T47D (cell line): ENCODE data around the gene ZNF341.

ENCODE experiments used
- DNase-seq, 2 experiments: peaks; one replicate each; pipeline versions ENCODE4 v3.0.0 to v3.0.0-alpha.2; 2011 to 2012; ENCODE audit warnings: low read depth in 1 of 2, low spot score in 1 of 2
- JUND ChIP-seq: IDR thresholded peaks from 2 replicates; pipeline ENCODE4 v1.6.1; 2012; ENCODE audit warnings: low read depth
- in situ Hi-C: cut with HindIII; loops from 2 replicates; pipeline ENCODE4 v1.10.0; 2016; ENCODE audit warnings: low sequenced_read_pairs, low pct_unique_long_range_greater_than_20kb

ZNF341 gene

GRCh38 chr20:33727806-33728205, 4.0 kb upstream of the ZNF341 start:
- in situ Hi-C loops, result no loop called here
- TF ChIP-seq JUND, result no peak

GRCh38 chr20:33728463-33728862, 3.3 kb upstream of the ZNF341 start:
- in situ Hi-C loops, result no loop called here
- DNase-seq, result no peak
- no peak for TF ChIP-seq JUND

More at GRCh38 chr20:33727806-33728205, 4.0 kb upstream of the ZNF341 start:
- no peak for DNase-seq

- in situ Hi-C loops, result no loop called here
- no peak for TF ChIP-seq JUND
- no peak for DNase-seq
These were observed 2.7 kb upstream of the ZNF341 start for GRCh38 chr20:33729101-33729500.

- in situ Hi-C loops, result no loop called here
- DNase-seq, result no peak
- no peak for TF ChIP-seq JUND
These were observed 677 bp upstream of the ZNF341 start for GRCh38 chr20:33730946-33731692.

GRCh38 chr20:33732166-33732970, 572 bp downstream of the ZNF341 start:
- TF ChIP-seq JUND, result peak; percentile 57; the same call in 1 of the 2 replicates
- DNase-seq, result peak in 1 of 2 experiments; percentile 96
- in situ Hi-C loops, result no loop called here

- peak; percentile 58 to 97 for DNase-seq
- TF ChIP-seq JUND, result peak; percentile 81
- in situ Hi-C loops, result no loop called here
These were observed 2.1 kb downstream of the ZNF341 start for GRCh38 chr20:33733654-33734576.

GRCh38 chr20:33736962-33737361, 5.2 kb downstream of the ZNF341 start:
- TF ChIP-seq JUND, result no peak
- no peak for DNase-seq
- in situ Hi-C loops, result no loop called here

GRCh38 chr20:33739493-33739892, 7.7 kb downstream of the ZNF341 start:
- no peak for TF ChIP-seq JUND
- DNase-seq, result no peak
- in situ Hi-C loops, result no loop called here

- no peak for DNase-seq
- in situ Hi-C loops, result no loop called here
- TF ChIP-seq JUND, result no peak
These were observed 8.4 kb downstream of the ZNF341 start for GRCh38 chr20:33740189-33740588.

- TF ChIP-seq JUND, result no peak
- in situ Hi-C loops, result no loop called here
- no peak for DNase-seq
These were observed 12.4 kb downstream of the ZNF341 start for GRCh38 chr20:33744181-33744580.

GRCh38 chr20:33744773-33745385, 13.1 kb downstream of the ZNF341 start:
- TF ChIP-seq JUND, result no peak
- DNase-seq, result no peak
- in situ Hi-C loops, result no loop called here
